Measurements from ENCODE around the gene KRT4. TPM values are rescaled to one million over a fixed set of nuclear protein-coding genes. Genes with fewer than 3 reads are reported as not detected.

KRT4 gene
- total RNA-seq, 3 donors from 2014 or later (not counting 1 experiment from before 2014, with no cell fraction given): not detected

DNA sequence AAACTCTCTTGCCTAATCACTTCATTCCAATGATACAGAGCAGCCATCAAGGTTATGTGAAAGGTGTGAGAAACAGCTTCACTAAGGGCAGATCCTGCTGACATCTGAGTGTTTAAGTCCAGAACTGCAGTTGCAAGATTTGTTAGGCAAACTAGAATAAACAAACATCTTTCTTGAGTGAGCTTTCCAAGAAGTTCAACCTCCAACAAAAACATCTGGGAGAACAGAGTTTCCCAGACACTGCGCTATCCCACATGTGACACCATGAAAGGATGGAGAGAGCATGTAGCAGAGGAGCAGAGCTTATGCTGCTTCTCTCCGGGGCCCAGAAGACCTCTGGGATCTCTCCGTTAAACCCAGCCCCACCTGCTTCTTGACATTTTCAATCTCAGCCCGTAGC, 42.4 kb downstream of the KRT4 start:
- no peak overlapping the region for H3K4me3 ChIP-seq (ENCODE audit: low read length)
- Mint-ChIP-seq H3K27me3 (ENCODE audit: low read depth in 2 of 2) (peaks cover 6 to 14% of the 10 kb centered on the region in 2 donors), H3K36me3 (no peaks in the 10 kb centered on the region), H3K9me3 (no peaks in the 10 kb centered on the region), H3K4me3 (no peak overlapping the region), H3K4me1 (peaks cover 0 to 4% of the 10 kb centered on the region in 2 donors), H3K27ac (no peak overlapping the region)
- no peak for TF ChIP-seq CTCF (IDR thresholded peaks at IDR 0.05)
- DNase-seq: no peak
- H3K4me1 ChIP-seq (ENCODE audit: control insufficient read depth, insufficient read depth, low read length): no peaks in the 10 kb centered on the region
- no peak for ATAC-seq
- 90% methylated on average over 4 of the region's 4 CpGs for WGBS (ENCODE audit: insufficient coverage)
- no peaks in the 10 kb centered on the region for H3K36me3 ChIP-seq (ENCODE audit: control insufficient read depth, insufficient read depth, low read length)
- H3K9me3 ChIP-seq (ENCODE audit: control insufficient read depth, insufficient read depth, low read length): no peaks in the 10 kb centered on the region
- no peak overlapping the region for H3K27ac ChIP-seq (ENCODE audit: low read length)
- no peaks in the 10 kb centered on the region for H3K27me3 ChIP-seq (ENCODE audit: control insufficient read depth, insufficient read depth, low read length)
- intact Hi-C loops (cut with micrococcal nuclease): no loop called here

GRCh38 chr12:52771088-52771487, 42.8 kb downstream of the KRT4 start:
- Mint-ChIP-seq H3K4me3 (no peak overlapping the region), H3K27me3 (ENCODE audit: low read depth in 2 of 2) (peaks cover 9 to 14% of the 10 kb centered on the region in 2 donors), H3K4me1 (peaks cover 0 to 4% of the 10 kb centered on the region in 2 donors), H3K9me3 (no peaks in the 10 kb centered on the region), H3K27ac (no peak overlapping the region), H3K36me3 (no peaks in the 10 kb centered on the region)
- 78% methylated on average over 6 of the region's 6 CpGs for WGBS (ENCODE audit: insufficient coverage)
- H3K4me3 ChIP-seq (ENCODE audit: low read length): no peak overlapping the region
- no peak for DNase-seq
- H3K27me3 ChIP-seq (ENCODE audit: control insufficient read depth, insufficient read depth, low read length): no peaks in the 10 kb centered on the region
- H3K36me3 ChIP-seq (ENCODE audit: control insufficient read depth, insufficient read depth, low read length): no peaks in the 10 kb centered on the region
- H3K9me3 ChIP-seq (ENCODE audit: control insufficient read depth, insufficient read depth, low read length): no peaks in the 10 kb centered on the region
- H3K4me1 ChIP-seq (ENCODE audit: control insufficient read depth, insufficient read depth, low read length): no peaks in the 10 kb centered on the region
- ATAC-seq: no peak
- no peak overlapping the region for H3K27ac ChIP-seq (ENCODE audit: low read length)
- TF ChIP-seq CTCF (IDR thresholded peaks at IDR 0.05): no peak
- intact Hi-C loops (cut with micrococcal nuclease): no loop called here

DNA sequence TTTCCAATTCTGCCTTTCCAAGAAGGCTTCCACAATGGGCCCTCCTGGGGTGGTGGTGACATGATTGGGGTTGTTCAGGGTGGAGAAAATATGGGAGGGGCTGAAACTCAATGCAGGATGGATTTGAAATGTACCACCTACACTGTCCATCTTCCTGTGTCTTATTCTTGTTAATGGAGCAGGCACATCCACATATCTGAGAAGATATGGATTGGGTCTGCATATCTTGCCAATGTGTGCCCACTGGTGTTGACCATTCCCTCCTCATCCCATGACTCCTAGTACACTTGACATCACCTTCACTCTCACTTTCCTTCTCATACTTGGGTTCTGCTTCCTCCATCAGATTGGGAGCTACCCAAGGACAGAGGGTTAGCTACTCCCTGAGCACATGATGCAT, 44.0 kb downstream of the KRT4 start:
- Histone ChIP-seq H3K4me3 (ENCODE audit: low read length) (no peak overlapping the region), H3K27me3 (ENCODE audit: control insufficient read depth, insufficient read depth, low read length) (no peaks in the 10 kb centered on the region), H3K9me3 (ENCODE audit: control insufficient read depth, insufficient read depth, low read length) (no peaks in the 10 kb centered on the region), H3K27ac (ENCODE audit: low read length) (no peak overlapping the region), H3K36me3 (ENCODE audit: control insufficient read depth, insufficient read depth, low read length) (no peaks in the 10 kb centered on the region), H3K4me1 (ENCODE audit: control insufficient read depth, insufficient read depth, low read length) (no peaks in the 10 kb centered on the region)
- Mint-ChIP-seq H3K36me3 (no peaks in the 10 kb centered on the region), H3K27me3 (ENCODE audit: low read depth in 2 of 2) (peaks cover 10 to 14% of the 10 kb centered on the region in 2 donors), H3K4me1 (peaks cover 0 to 4% of the 10 kb centered on the region in 2 donors), H3K27ac (no peak overlapping the region), H3K9me3 (no peaks in the 10 kb centered on the region), H3K4me3 (no peak overlapping the region)
- intact Hi-C loops (cut with micrococcal nuclease): no loop called here
- no peak for DNase-seq
- no peak for TF ChIP-seq CTCF (IDR thresholded peaks at IDR 0.05)
- no peak for ATAC-seq

GRCh38 chr12:52769354-52769753, 44.6 kb downstream of the KRT4 start:
- no peak for TF ChIP-seq CTCF (IDR thresholded peaks at IDR 0.05)
- Mint-ChIP-seq H3K27ac (no peak overlapping the region), H3K9me3 (no peaks in the 10 kb centered on the region), H3K36me3 (no peaks in the 10 kb centered on the region), H3K4me3 (no peak overlapping the region), H3K27me3 (ENCODE audit: low read depth in 2 of 2) (peaks cover 10 to 14% of the 10 kb centered on the region in 2 donors), H3K4me1 (peaks cover 0 to 4% of the 10 kb centered on the region in 2 donors)
- no peaks in the 10 kb centered on the region for H3K27me3 ChIP-seq (ENCODE audit: control insufficient read depth, insufficient read depth, low read length)
- H3K4me1 ChIP-seq (ENCODE audit: control insufficient read depth, insufficient read depth, low read length): no peaks in the 10 kb centered on the region
- no peak overlapping the region for H3K27ac ChIP-seq (ENCODE audit: low read length)
- DNase-seq: no peak
- intact Hi-C loops (cut with micrococcal nuclease): no loop called here
- no peaks in the 10 kb centered on the region for H3K36me3 ChIP-seq (ENCODE audit: control insufficient read depth, insufficient read depth, low read length)
- 80% methylated on average over 3 of the region's 3 CpGs for WGBS (ENCODE audit: insufficient coverage)
- no peak overlapping the region for H3K4me3 ChIP-seq (ENCODE audit: low read length)
- no peak for ATAC-seq
- H3K9me3 ChIP-seq (ENCODE audit: control insufficient read depth, insufficient read depth, low read length): no peaks in the 10 kb centered on the region

Data from natural killer cell (primary cell).